SU-DHL-6 (cell line): ENCODE measurements around the gene C10orf71.

Experiments used
- CTCF ChIP-seq: fragments of 200-600 bp; sonication (generic); IDR thresholded peaks from one replicate; pipeline ENCODE4 v1.5.1; 2017; ENCODE audit warnings: antibody characterized with exemption, mild to moderate bottlenecking, low read length, moderate library complexity; ENCODE audit not compliant: insufficient read depth, poor library complexity, severe bottlenecking
- EZH2phosphoT487 ChIP-seq: fragments of 200-600 bp; sonication (generic), shearing (Covaris generic); conservative IDR thresholded peaks from 2 replicates; pipeline ENCODE4 v1.6.1; 2018; ENCODE audit warnings: mild to moderate bottlenecking, antibody characterized with exemption, low read length, moderate library complexity, mixed read lengths

- TF ChIP-seq EZH2phosphoT487 (no peak), CTCF (no peak)
Observed at GRCh38 chr10:49269523-49269922, 29.4 kb upstream of the C10orf71 start.
